DMS114 treated with DMSO at 0.1 percent for 48 hours (cell line): ENCODE results near the gene USP17L18.
"Not testable (repeated sequence)": the region's sequence is repeated elsewhere in the genome, so short reads cannot be mapped to it uniquely, and the experiment has no call there.

ENCODE experiments used
- DNase-seq: peaks from one replicate; lab custom pipeline; 2025; ENCODE audit not compliant: unreplicated experiment; lab: John Stamatoyannopoulos, UW

Gene USP17L18

DNA sequence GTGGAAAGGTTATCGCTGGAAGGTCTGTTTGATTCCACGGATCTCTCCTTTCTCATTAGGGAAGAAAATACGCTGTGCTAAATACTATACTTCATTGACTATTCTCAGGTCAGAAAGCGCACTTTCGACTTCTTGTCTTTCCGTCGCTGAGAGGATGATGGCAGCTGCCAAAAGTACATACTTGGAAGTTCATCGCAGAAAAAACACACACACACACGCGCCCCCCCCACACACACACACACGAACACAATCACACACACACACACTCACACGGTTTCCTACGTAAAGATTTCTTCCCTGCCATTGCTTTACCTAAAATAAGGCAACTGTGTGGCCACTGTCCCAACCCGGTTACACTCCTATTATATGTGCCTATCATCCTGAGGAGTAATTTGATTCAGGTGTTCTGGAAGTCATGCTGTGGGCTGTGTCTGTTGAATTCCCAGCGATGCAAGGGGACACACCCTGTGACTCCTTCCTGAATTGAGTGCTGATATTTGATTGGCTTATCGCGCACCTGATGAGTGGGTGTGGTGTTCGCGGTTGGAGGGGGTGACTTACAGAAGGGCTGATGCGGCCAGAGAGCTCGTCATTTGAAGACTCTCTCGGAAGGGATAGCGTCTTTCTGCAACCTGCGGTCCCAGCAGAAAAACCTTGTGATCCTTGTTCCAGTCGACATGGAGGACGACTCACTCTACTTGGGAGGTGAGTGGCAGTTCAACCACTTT is at the start of gene USP17L18:
TSS of gene USP17L18 (plus strand) at position 678 of the 728 bp plus-strand sequence. CDS start at position 678, 0 bp downstream.
- not testable (repeated sequence) for DNase-seq

DNA sequence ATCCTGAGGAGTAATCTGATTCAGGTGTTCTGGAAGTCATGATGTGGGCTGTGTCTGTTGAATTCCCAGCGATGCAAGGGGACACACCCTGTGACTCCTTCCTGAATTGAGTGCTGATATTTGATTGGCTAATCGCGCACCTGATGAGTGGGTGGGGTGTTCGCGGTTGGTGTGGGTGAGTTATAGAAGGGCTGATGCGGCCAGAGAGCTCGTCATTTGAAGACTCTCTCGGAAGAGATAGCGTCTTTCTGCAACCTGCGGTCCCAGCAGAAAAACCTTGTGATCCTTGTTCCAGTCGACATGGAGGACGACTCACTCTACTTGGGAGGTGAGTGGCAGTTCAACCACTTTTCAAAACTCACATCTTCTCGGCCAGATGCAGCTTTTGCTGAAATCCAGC is 38.1 kb upstream of the USP17L18 start, which contains the start of gene USP17L10:
TSS of gene USP17L10 (plus strand) at position 301 of the 400 bp plus-strand sequence. CDS start at position 301, 0 bp downstream.
- DNase-seq = not testable (repeated sequence)

DNA sequence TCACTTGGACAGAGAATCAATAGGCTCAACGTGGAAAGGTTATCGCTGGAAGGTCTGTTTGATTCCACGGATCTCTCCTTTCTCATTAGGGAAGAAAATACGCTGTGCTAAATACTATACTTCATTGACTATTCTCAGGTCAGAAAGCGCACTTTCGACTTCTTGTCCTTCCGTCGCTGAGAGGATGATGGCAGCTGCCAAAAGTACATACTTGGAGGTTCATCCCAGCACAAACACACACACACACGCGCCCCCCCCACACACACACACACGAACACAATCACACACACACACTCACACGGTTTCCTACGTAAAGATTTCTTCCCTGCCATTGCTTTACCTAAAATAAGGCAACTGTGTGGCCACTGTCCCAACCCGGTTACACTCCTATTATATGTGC is 33.7 kb upstream of the USP17L18 start:
- DNase-seq = not testable (repeated sequence)

GRCh38 chr4:9215105-9215504 is 33.3 kb upstream of the USP17L18 start, which contains the start of gene USP17L11:
TSS of gene USP17L11 (plus strand) at chr4:9215405. CDS start at chr4:9215405, 0 bp downstream.
- DNase-seq = not testable (repeated sequence)

DNA sequence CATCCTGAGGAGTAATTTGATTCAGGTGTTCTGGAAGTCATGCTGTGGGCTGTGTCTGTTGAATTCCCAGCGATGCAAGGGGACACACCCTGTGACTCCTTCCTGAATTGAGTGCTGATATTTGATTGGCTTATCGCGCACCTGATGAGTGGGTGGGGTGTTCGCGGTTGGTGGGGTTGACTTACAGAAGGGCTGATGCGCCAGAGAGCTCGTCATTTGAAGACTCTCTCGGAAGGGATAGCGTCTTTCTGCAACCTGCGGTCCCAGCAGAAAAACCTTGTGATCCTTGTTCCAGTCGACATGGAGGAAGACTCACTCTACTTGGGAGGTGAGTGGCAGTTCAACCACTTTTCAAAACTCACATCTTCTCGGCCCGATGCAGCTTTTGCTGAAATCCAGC is 28.6 kb upstream of the USP17L18 start, which contains the start of gene USP17L12:
TSS of gene USP17L12 (plus strand) at position 301 of the 400 bp plus-strand sequence. CDS start at position 301, 0 bp downstream.
- DNase-seq = not testable (repeated sequence)

GRCh38 chr4:9224596-9224995 is 23.8 kb upstream of the USP17L18 start, which contains the start of gene USP17L13:
TSS of gene USP17L13 (plus strand) at chr4:9224896. CDS start at chr4:9224896, 0 bp downstream.
- DNase-seq = not testable (repeated sequence)

- DNase-seq = not testable (repeated sequence)
Measured at GRCh38 chr4:9230249-9230648, 18.2 kb upstream of the USP17L18 start.

DNA sequence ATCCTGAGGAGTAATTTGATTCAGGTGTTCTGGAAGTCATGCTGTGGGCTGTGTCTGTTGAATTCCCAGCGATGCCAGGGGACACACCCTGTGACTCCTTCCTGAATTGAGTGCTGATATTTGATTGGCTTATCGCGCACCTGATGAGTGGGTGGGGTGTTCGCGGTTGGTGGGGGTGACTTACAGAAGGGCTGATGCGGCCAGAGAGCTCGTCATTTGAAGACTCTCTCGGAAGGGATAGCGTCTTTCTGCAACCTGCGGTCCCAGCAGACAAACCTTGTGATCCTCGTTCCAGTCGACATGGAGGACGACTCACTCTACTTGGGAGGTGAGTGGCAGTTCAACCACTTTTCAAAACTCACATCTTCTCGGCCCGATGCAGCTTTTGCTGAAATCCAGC is 14.3 kb upstream of the USP17L18 start, which contains the start of gene USP17L15:
TSS of gene USP17L15 (plus strand) at position 301 of the 400 bp plus-strand sequence. CDS start at position 301, 0 bp downstream.
- not testable (repeated sequence) for DNase-seq

- DNase-seq = not testable (repeated sequence)
Measured at GRCh38 chr4:9238461-9238860, 10.0 kb upstream of the USP17L18 start.

DNA sequence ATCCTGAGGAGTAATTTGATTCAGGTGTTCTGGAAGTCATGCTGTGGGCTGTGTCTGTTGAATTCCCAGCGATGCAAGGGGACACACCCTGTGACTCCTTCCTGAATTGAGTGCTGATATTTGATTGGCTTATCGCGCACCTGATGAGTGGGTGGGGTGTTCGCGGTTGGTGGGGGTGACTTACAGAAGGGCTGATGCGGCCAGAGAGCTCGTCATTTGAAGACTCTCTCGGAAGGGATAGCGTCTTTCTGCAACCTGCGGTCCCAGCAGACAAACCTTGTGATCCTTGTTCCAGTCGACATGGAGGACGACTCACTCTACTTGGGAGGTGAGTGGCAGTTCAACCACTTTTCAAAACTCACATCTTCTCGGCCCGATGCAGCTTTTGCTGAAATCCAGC is 4.9 kb upstream of the USP17L18 start, which contains the start of gene USP17L17:
TSS of gene USP17L17 (plus strand) at position 301 of the 400 bp plus-strand sequence. CDS start at position 301, 0 bp downstream.
- not testable (repeated sequence) for DNase-seq

- not testable (repeated sequence) for DNase-seq
Measured at GRCh38 chr4:9253078-9253477, 4.6 kb downstream of the USP17L18 start, which contains the start of gene USP17L19. TSS of gene USP17L19 (plus strand) at chr4:9253378. CDS start at chr4:9253378, 0 bp downstream.

DNA sequence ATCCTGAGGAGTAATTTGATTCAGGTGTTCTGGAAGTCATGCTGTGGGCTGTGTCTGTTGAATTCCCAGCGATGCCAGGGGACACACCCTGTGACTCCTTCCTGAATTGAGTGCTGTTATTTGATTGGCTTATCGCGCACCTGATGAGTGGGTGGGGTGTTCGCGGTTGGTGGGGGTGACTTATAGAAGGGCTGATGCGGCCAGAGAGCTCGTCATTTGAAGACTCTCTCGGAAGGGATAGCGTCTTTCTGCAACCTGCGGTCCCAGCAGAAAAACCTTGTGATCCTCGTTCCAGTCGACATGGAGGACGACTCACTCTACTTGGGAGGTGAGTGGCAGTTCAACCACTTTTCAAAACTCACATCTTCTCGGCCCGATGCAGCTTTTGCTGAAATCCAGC is 9.4 kb downstream of the USP17L18 start, which contains the start of gene USP17L20:
TSS of gene USP17L20 (plus strand) at position 301 of the 400 bp plus-strand sequence. CDS start at position 301, 0 bp downstream.
- DNase-seq = not testable (repeated sequence)

DNA sequence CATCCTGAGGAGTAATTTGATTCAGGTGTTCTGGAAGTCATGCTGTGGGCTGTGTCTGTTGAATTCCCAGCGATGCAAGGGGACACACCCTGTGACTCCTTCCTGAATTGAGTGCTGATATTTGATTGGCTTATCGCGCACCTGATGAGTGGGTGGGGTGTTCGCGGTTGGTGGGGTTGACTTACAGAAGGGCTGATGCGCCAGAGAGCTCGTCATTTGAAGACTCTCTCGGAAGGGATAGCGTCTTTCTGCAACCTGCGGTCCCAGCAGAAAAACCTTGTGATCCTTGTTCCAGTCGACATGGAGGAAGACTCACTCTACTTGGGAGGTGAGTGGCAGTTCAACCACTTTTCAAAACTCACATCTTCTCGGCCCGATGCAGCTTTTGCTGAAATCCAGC is 14.1 kb downstream of the USP17L18 start, which contains the start of gene USP17L21:
TSS of gene USP17L21 (plus strand) at position 301 of the 400 bp plus-strand sequence. CDS start at position 301, 0 bp downstream.
- DNase-seq = not testable (repeated sequence)

DNA sequence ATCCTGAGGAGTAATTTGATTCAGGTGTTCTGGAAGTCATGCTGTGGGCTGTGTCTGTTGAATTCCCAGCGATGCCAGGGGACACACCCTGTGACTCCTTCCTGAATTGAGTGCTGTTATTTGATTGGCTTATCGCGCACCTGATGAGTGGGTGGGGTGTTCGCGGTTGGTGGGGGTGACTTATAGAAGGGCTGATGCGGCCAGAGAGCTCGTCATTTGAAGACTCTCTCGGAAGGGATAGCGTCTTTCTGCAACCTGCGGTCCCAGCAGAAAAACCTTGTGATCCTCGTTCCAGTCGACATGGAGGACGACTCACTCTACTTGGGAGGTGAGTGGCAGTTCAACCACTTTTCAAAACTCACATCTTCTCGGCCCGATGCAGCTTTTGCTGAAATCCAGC is 18.9 kb downstream of the USP17L18 start, which contains the start of gene USP17L22:
TSS of gene USP17L22 (plus strand) at position 301 of the 400 bp plus-strand sequence. CDS start at position 301, 0 bp downstream.
- not testable (repeated sequence) for DNase-seq

DNA sequence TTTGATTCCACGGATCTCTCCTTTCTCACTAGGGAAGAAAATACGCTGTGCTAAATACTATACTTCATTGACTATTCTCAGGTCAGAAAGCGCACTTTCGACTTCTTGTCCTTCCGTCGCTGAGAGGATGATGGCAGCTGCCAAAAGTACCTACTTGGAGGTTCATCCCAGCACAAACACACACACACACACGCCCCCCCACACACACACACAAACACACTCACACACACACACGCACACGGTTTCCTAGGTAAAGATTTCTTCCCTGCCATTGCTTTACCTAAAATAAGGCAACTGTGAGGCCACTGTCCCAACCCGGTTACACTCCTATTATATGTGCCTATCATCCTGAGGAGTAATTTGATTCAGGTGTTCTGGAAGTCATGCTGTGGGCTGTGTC is 23.3 kb downstream of the USP17L18 start:
- DNase-seq = not testable (repeated sequence)
